HL-60 (cell line): ENCODE data around the gene LRRK1.

Source experiments
- GABPA ChIP-seq: IDR thresholded peaks from 2 replicates; pipeline ENCODE4 v1.6.1; 2012; ENCODE audit warnings: low read depth
- POLR2AphosphoS5 ChIP-seq: IDR thresholded peaks from 2 replicates; pipeline ENCODE4 v1.6.1; 2012; ENCODE audit warnings: low read depth
- TF ChIP-seq, protein P1 (sequence below): IDR thresholded peaks from one replicate; pipeline ENCODE4 v1.5.1; 2011; ENCODE audit warnings: low read length, control low read depth, inconsistent platforms; ENCODE audit not compliant: insufficient read depth
- TF ChIP-seq, protein P2 (sequence below): IDR thresholded peaks from 2 replicates; pipeline ENCODE4 v1.6.1; 2012; ENCODE audit warnings: low read depth; ENCODE audit not compliant: insufficient replicate concordance

DNA sequence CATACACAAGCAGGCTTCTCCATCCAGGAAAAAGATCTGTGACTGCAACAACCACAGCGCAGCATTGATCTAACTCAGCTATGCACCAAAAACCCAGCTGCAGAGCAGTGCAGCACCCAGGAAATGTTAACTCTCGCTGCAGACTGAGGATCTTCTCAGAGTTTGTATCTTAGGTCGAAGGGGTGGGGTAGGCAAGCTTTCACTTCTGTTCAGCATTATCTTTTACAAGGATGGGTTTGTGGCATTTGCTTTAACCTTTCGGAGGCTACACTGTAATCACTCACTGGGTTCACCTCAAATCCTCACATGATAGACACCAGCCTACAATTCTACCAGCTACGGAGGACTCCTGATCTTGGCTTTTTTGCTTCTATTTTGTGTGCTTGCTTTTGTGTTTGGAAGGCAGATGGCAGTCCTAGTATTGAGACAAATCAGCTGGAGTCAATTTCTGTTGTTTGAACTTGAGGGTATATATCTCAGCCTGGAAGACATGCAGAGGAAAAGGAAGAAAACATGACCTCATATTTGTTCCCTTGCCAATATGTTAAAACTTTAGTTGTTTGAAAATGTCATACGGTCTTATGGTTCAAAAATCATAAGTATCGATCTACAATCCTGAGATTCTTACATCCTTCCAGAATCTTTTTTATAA lies 25.2 kb downstream of the LRRK1 start:
- TF ChIP-seq, protein P1, sequence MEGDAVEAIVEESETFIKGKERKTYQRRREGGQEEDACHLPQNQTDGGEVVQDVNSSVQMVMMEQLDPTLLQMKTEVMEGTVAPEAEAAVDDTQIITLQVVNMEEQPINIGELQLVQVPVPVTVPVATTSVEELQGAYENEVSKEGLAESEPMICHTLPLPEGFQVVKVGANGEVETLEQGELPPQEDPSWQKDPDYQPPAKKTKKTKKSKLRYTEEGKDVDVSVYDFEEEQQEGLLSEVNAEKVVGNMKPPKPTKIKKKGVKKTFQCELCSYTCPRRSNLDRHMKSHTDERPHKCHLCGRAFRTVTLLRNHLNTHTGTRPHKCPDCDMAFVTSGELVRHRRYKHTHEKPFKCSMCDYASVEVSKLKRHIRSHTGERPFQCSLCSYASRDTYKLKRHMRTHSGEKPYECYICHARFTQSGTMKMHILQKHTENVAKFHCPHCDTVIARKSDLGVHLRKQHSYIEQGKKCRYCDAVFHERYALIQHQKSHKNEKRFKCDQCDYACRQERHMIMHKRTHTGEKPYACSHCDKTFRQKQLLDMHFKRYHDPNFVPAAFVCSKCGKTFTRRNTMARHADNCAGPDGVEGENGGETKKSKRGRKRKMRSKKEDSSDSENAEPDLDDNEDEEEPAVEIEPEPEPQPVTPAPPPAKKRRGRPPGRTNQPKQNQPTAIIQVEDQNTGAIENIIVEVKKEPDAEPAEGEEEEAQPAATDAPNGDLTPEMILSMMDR: no peak
- TF ChIP-seq GABPA (no peak), POLR2AphosphoS5 (no peak)
- TF ChIP-seq, protein P2, sequence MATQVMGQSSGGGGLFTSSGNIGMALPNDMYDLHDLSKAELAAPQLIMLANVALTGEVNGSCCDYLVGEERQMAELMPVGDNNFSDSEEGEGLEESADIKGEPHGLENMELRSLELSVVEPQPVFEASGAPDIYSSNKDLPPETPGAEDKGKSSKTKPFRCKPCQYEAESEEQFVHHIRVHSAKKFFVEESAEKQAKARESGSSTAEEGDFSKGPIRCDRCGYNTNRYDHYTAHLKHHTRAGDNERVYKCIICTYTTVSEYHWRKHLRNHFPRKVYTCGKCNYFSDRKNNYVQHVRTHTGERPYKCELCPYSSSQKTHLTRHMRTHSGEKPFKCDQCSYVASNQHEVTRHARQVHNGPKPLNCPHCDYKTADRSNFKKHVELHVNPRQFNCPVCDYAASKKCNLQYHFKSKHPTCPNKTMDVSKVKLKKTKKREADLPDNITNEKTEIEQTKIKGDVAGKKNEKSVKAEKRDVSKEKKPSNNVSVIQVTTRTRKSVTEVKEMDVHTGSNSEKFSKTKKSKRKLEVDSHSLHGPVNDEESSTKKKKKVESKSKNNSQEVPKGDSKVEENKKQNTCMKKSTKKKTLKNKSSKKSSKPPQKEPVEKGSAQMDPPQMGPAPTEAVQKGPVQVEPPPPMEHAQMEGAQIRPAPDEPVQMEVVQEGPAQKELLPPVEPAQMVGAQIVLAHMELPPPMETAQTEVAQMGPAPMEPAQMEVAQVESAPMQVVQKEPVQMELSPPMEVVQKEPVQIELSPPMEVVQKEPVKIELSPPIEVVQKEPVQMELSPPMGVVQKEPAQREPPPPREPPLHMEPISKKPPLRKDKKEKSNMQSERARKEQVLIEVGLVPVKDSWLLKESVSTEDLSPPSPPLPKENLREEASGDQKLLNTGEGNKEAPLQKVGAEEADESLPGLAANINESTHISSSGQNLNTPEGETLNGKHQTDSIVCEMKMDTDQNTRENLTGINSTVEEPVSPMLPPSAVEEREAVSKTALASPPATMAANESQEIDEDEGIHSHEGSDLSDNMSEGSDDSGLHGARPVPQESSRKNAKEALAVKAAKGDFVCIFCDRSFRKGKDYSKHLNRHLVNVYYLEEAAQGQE: no peak
